Type B pancreatic cell (in vitro differentiated cells): Measurements from ENCODE around the gene CHCT1. TPM values are rescaled to one million over a fixed set of nuclear protein-coding genes. Genes with fewer than 3 reads are reported as not detected.
"Not testable (repeated sequence)": the region's sequence is repeated elsewhere in the genome, so short reads cannot be mapped to it uniquely, and the experiment has no call there.

Source experiments
- DNase-seq: peaks from one replicate; pipeline ENCODE4 v3.0.0; 2021; ENCODE audit warnings: mixed read lengths; ENCODE audit not compliant: unreplicated experiment; ENCODE audit errors: extremely low spot score
- H3K27ac Mint-ChIP-seq: 2 replicates; pipeline ENCODE4 v1.8.0; 2021; ENCODE audit warnings: mild to moderate bottlenecking, mixed read lengths
- H3K27me3 Mint-ChIP-seq: 2 replicates; pipeline ENCODE4 v1.8.0; 2021; ENCODE audit warnings: mixed read lengths
- H3K36me3 Mint-ChIP-seq: 2 replicates; pipeline ENCODE4 v1.8.0; 2021; ENCODE audit warnings: mixed read lengths
- H3K4me1 Mint-ChIP-seq: one replicate; pipeline ENCODE4 v1.8.0; 2021; ENCODE audit warnings: mixed read lengths; ENCODE audit not compliant: unreplicated experiment
- H3K4me3 Mint-ChIP-seq: 2 replicates; pipeline ENCODE4 v1.8.0; 2021; ENCODE audit warnings: mild to moderate bottlenecking, mixed read lengths
- H3K9me3 Mint-ChIP-seq: 2 replicates; pipeline ENCODE4 v1.8.0; 2021; ENCODE audit warnings: mixed read lengths
- CTCF ChIP-seq: fragments of 200-600 bp; sonication (generic); conservative IDR thresholded peaks from 2 replicates; pipeline ENCODE4 v1.5.0; 2021; ENCODE audit warnings: antibody characterized with exemption, mild to moderate bottlenecking
- total RNA-seq: library from RNA; stranded (reverse); gene quantifications from 2 replicates; pipeline ENCODE4 v1.2.1, GENCODE V29; 2021; ENCODE audit warnings: low replicate concordance

The CHCT1 gene
- total RNA-seq, 1 donor from 2014 or later, result not detected

DNA sequence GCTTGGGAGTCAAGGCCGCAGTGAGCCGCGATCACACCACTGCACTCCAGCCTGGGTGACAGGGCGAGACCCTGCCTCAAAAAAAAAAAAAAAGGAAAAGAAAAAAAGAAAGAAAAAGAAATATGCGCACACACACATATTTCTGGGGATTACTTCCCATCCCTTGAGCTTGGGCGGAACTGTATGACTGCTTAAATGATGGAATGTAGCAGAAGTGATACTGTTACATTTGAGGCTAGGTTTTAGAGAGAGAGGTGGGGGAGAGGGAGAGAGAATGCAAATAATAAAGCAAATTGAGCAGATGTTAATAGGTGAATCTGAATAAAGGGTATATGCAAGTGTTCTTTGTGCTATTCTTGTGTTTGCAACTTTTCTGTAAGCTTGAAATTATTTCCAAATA lies 18.3 kb upstream of the CHCT1 start:
- Mint-ChIP-seq H3K4me3 (no peak overlapping the region), H3K27ac (no peak overlapping the region), H3K9me3 (no peaks in the 10 kb centered on the region), H3K36me3 (no peaks in the 10 kb centered on the region), H3K27me3 (peaks cover 5% of the 10 kb centered on the region), H3K4me1 (no peaks in the 10 kb centered on the region)
- DNase-seq, result no peak
- no peak for TF ChIP-seq CTCF

DNA sequence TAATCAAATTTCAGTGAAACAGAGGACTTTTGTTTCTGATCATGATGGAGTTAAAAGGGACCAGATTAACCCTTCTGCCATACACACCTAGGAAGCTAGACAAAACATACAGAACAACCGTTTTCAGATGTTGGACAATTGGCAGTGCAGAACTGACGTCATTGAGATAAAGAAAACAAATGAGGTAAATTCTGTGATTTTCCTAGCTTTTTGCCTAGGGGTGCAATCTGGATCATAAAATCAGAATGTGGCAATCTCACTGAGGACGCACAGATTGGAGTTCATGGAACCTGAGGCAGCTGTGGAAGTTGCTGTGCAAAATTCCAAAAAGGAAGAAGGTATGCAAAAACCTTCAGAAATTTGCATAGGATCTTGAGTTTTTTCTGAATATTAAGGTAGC lies 15.4 kb upstream of the CHCT1 start:
- no peak for DNase-seq

DNA sequence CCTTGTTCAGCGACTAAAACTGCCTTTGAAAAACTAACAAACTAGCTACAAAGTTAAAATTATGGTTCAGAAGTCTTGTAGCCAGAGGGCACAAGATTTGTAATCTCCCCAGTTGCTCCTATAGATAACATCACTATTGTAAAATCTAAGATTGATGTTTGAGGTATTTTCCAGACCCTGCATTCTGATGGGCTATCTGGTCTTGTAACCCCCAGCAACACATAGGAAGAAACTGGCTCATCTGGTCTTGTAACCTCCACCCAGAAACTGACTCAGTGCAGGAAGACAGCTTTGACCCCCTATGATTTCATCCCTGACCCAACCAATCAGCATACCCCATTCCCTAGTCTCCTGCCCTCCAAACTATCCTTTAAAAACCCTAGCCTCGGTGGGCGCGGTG lies 12.3 kb upstream of the CHCT1 start:
- DNase-seq, result no peak
- no peak for TF ChIP-seq CTCF
- H3K27ac Mint-ChIP-seq, result peak overlapping the region; percentile 29
- H3K9me3 Mint-ChIP-seq, result peaks cover 4% of the 10 kb centered on the region
- H3K4me1 Mint-ChIP-seq, result no peaks in the 10 kb centered on the region
- H3K4me3 Mint-ChIP-seq, result no peak overlapping the region
- H3K27me3 Mint-ChIP-seq, result no peaks in the 10 kb centered on the region
- H3K36me3 Mint-ChIP-seq, result no peaks in the 10 kb centered on the region

More for the DNA sequence above, 15.4 kb upstream of the CHCT1 start:
- H3K9me3 Mint-ChIP-seq, result peaks cover 4% of the 10 kb centered on the region
- no peaks in the 10 kb centered on the region for H3K36me3 Mint-ChIP-seq
- no peak for TF ChIP-seq CTCF
- H3K27me3 Mint-ChIP-seq, result no peaks in the 10 kb centered on the region
- no peaks in the 10 kb centered on the region for H3K4me1 Mint-ChIP-seq
- no peak overlapping the region for H3K27ac Mint-ChIP-seq
- no peak overlapping the region for H3K4me3 Mint-ChIP-seq

DNA sequence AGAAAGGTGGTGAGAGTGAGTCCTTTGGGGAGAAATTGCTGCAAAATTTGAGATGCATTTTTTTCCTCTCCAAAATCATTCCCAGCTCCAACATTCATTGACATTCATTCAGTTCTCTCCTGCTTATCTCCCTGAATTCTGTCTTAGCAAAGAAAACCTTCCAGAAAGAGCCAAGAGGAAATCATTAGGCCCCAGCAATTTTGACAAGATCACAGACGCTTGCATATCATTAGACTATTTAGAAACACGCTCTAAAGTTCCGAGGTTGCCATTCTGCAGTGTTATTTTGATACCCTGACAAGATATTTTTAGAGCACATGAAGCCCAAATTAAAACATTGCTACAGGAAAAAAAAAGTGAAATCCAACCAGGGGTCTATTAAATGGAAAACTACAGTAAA lies 9.6 kb upstream of the CHCT1 start:
- Mint-ChIP-seq H3K9me3 (peaks cover 4% of the 10 kb centered on the region), H3K4me1 (no peaks in the 10 kb centered on the region), H3K27ac (no peak overlapping the region), H3K27me3 (no peaks in the 10 kb centered on the region), H3K4me3 (no peak overlapping the region), H3K36me3 (no peaks in the 10 kb centered on the region)
- TF ChIP-seq CTCF, result no peak
- no peak for DNase-seq

DNA sequence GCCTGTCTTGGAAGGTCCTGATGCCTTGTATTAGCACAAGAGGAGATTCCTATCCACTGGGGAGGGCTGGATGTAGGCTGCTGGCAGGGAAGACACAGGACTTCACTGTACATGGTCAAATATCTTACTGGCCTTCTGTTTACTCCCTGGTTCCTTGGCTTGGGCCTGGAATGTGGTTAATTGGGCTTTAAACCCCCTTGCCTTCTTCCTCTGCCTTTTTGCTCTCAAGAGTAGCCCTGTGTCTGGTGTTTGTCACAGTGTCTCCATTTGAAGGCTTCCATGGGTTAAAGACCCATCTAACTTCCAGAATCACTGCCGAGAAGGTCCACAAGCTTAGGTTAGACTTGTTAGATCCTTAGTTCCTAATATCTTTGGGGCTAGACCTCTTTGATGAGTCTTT lies 7.1 kb upstream of the CHCT1 start:
- Mint-ChIP-seq H3K36me3 (no peaks in the 10 kb centered on the region), H3K27me3 (no peaks in the 10 kb centered on the region), H3K27ac (no peak overlapping the region), H3K9me3 (peaks cover under 1% of the 10 kb centered on the region), H3K4me3 (no peak overlapping the region), H3K4me1 (no peaks in the 10 kb centered on the region)
- no peak for TF ChIP-seq CTCF
- no peak for DNase-seq

DNA sequence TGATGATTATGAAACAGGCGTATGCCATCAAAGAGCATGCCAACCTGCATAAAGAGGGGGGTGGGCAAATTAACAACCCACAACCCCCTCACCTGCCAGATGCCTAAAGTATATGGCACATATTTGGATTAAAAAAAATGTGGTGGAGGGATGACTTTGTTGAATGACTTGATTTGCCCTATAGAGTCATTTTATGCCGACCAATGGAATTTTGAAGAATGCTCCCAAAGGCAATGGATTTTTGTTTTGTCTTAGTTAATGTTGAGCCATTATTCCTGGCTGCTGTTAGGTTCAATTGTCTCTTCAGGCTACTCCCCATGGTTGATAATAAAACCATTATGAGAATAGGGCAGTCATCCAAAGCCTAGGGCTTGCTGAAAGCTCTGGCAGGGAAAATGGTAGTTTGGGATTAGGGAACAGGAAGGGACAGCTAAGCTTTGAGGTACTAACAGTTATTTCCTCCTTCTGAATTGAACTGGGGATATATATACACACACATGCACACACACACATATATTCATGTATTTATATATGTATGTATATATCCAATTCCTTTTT lies 5.8 kb upstream of the CHCT1 start:
- Mint-ChIP-seq H3K9me3 (no peaks in the 10 kb centered on the region), H3K4me3 (no peak overlapping the region), H3K4me1 (peaks cover 5% of the 10 kb centered on the region), H3K36me3 (no peaks in the 10 kb centered on the region), H3K27ac (no peak overlapping the region), H3K27me3 (peaks cover 3% of the 10 kb centered on the region)
- no peak for TF ChIP-seq CTCF
- DNase-seq, result no peak

GRCh38 chr17:60419003-60419402 lies 3.3 kb upstream of the CHCT1 start:
- H3K4me1 Mint-ChIP-seq, H3K36me3 Mint-ChIP-seq, H3K27ac Mint-ChIP-seq, H3K9me3 Mint-ChIP-seq, DNase-seq, H3K27me3 Mint-ChIP-seq: not testable (repeated sequence)
- H3K4me3 Mint-ChIP-seq, result peak overlapping the region; percentile 53

- not testable (repeated sequence) for H3K27ac Mint-ChIP-seq, H3K4me1 Mint-ChIP-seq, H3K36me3 Mint-ChIP-seq, H3K4me3 Mint-ChIP-seq, H3K27me3 Mint-ChIP-seq, H3K9me3 Mint-ChIP-seq, DNase-seq
Observed at GRCh38 chr17:60419875-60420274, 2.4 kb upstream of the CHCT1 start.
